Right lobe of liver (tissue), 6 donors: ENCODE results near the gene RIT1. TPM values are rescaled to one million over a fixed set of nuclear protein-coding genes. Genes with fewer than 3 reads are reported as not detected.

ENCODE experiments used
- ATAC-seq, 4 donors: fragments of 200-7000 bp; cut with Tn5 transposase; one replicate each; pipeline ENCODE4 v1.9.1; 2020; ENCODE audit warnings: mild to moderate bottlenecking in 4 of 4, moderate library complexity in 4 of 4
- DNase-seq, 3 donors: peaks; one replicate each; pipeline ENCODE4 v3.0.0-alpha.2; 2020
- H3K27ac ChIP-seq, 3 donors: fragments of 200-600 bp; one replicate each; pipeline ENCODE4 v1.8.0; 2022
- H3K27me3 ChIP-seq, 2 donors: fragments of 200-600 bp; one replicate each; pipeline ENCODE4 v1.8.0; 2022
- H3K36me3 ChIP-seq, 4 donors: fragments of 200-600 bp; sonication (generic) in 1 of 4; one replicate each; pipeline versions ENCODE4 v1.5.1 to v1.8.0; 2017 to 2022; ENCODE audit warnings: control low read depth in 1 of 4
- H3K4me1 ChIP-seq, 4 donors: fragments of 200-600 bp; sonication (generic) in 1 of 4; one replicate each; pipeline versions ENCODE4 v1.5.1 to v1.8.0; 2017 to 2022; ENCODE audit warnings: control low read depth in 1 of 4
- H3K4me3 ChIP-seq, 3 donors: fragments of 200-600 bp; one replicate each; pipeline ENCODE4 v1.8.0; 2022
- H3K9me3 ChIP-seq, 4 donors: fragments of 200-600 bp; sonication (generic) in 1 of 4; one replicate each; pipeline versions ENCODE4 v1.5.1 to v1.8.0; 2017 to 2022; ENCODE audit warnings: control low read depth in 1 of 4
- POLR2A ChIP-seq: fragments of 450-650 bp; IDR thresholded peaks from one replicate; pipeline ENCODE4 v1.6.1; 2017; ENCODE audit warnings: antibody characterized with exemption, mild to moderate bottlenecking
- WGBS: methylation state at CpG from one replicate; pipeline ENCODE4 v1.1.6; 2018; ENCODE audit warnings: low coverage, low lambda C conversion rate; ENCODE audit not compliant: insufficient coverage; ENCODE audit errors: missing lambda C conversion rate; 5-methylcytosine and 5-hydroxymethylcytosine counted together
- intact Hi-C, 2 donors: fragments of 100-400 bp; cut with DNase I; formaldehyde crosslinking; loops; one replicate each; pipeline versions ENCODE4 v1.11.2 to v1.14.1; 2022
- total RNA-seq, 6 experiments: library from RNA; depleted of rRNA in 2 of 6; stranded (reverse); fragments of >200 nt in 2 of 6; fragmentation: NEBNext Ultra II Directional in 3 of 6; extraction: Animal tissue kit (Norgen Biotek cat#: 25700) in 3 of 6; gene quantifications; one replicate each; pipeline versions ENCODE4 v1.1.0 to v1.2.4, GENCODE V29; 2016 to 2023
- TF ChIP-seq, protein P1 (sequence below), 4 donors: fragments of 200-600 bp in 3 of 4; fragments of 450-650 bp in 1 of 4; IDR thresholded peaks; one replicate each; pipeline versions ENCODE4 v1.5.1 to v1.8.0; 2016 to 2022; ENCODE audit warnings: antibody characterized with exemption in 4 of 4, mild to moderate bottlenecking in 2 of 4
- donor health status: DM: no; HTN: yes; CAD: no.
- donor health status: DM: no; HTN: no; CAD: no.
- donor health status: DM: no; HTN: no; CAD: no.
- donor health status: DM: no; HTN: yes; CAD: no.
- donor health status: DM: no; HTN: yes; CAD: no.

The RIT1 gene
- total RNA-seq, 6 experiments from 2014 or later, result 4.9 to 28.3 (median 11.3) TPM

- Histone ChIP-seq H3K4me3 (no peak overlapping the region), H3K27me3 (no peaks in the 10 kb centered on the region), H3K4me1 (no peaks in the 10 kb centered on the region), H3K27ac (no peak overlapping the region), H3K9me3 (no peaks in the 10 kb centered on the region), H3K36me3 (no peaks in the 10 kb centered on the region)
- 76% methylated on average over 5 of the region's 5 CpGs for WGBS
- TF ChIP-seq, protein P1, sequence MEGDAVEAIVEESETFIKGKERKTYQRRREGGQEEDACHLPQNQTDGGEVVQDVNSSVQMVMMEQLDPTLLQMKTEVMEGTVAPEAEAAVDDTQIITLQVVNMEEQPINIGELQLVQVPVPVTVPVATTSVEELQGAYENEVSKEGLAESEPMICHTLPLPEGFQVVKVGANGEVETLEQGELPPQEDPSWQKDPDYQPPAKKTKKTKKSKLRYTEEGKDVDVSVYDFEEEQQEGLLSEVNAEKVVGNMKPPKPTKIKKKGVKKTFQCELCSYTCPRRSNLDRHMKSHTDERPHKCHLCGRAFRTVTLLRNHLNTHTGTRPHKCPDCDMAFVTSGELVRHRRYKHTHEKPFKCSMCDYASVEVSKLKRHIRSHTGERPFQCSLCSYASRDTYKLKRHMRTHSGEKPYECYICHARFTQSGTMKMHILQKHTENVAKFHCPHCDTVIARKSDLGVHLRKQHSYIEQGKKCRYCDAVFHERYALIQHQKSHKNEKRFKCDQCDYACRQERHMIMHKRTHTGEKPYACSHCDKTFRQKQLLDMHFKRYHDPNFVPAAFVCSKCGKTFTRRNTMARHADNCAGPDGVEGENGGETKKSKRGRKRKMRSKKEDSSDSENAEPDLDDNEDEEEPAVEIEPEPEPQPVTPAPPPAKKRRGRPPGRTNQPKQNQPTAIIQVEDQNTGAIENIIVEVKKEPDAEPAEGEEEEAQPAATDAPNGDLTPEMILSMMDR (IDR thresholded peaks at IDR 0.05), result no peak
- TF ChIP-seq POLR2A, result no peak
- intact Hi-C loops, result no loop called here
- DNase-seq (no peak), ATAC-seq (no peak)
Measured at GRCh38 chr1:155872527-155872926, 38.6 kb downstream of the RIT1 start.

DNA sequence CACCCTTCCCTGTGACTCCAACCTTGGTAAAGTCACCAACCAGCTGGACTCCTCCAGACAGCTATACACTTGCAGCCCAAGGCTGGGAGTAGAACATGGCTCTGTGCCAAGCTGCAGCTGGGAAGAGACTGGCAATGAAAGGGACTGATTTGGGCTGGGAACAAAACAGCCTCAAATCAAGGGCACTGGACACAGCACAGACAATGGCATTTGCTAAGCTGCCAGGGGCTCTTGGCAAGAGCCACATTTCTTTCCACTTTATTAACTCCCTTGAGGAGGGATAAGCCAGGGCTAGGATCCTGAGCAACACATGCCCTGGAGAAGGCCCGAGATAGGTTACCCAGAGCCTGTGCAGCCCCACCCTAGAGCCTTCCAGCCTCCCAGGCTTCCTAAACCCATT is 39.8 kb downstream of the RIT1 start:
- DNase-seq, result no peak

DNA sequence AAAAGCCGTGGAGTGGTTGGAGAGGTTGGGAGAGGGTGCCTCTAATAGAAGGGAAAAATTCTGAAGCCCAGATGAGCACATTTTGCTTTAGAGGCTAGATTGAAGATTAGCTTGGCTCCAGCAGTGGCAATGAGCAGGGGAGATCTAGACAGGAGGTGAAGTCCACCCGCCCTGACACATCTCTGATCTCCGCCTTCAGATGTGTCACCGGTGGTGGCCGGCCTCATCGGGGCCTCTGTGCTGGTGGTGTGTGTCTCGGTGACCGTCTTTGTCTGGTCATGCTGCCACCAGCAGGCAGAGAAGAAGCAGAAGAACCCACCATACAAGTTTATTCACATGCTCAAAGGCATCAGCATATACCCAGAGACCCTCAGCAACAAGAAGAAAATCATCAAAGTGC is 43.4 kb downstream of the RIT1 start:
- no peak for TF ChIP-seq POLR2A
- TF ChIP-seq, protein P1 (IDR thresholded peaks at IDR 0.05), result no peak
- ATAC-seq, result no peak
- no peak overlapping the region for H3K27ac ChIP-seq
- no peaks in the 10 kb centered on the region for H3K36me3 ChIP-seq
- no peaks in the 10 kb centered on the region for H3K9me3 ChIP-seq
- H3K4me1 ChIP-seq, result no peaks in the 10 kb centered on the region
- intact Hi-C loops, result no loop called here
- no peak for DNase-seq
- H3K4me3 ChIP-seq, result no peak overlapping the region
- no peaks in the 10 kb centered on the region for H3K27me3 ChIP-seq
- 79% methylated on average over 4 of the region's 8 CpGs for whole genome bisulfite sequencing

More for the DNA sequence above, 39.8 kb downstream of the RIT1 start:
- TF ChIP-seq, protein P1 (IDR thresholded peaks at IDR 0.05), result no peak
- no peak for TF ChIP-seq POLR2A
- Histone ChIP-seq H3K4me3 (no peak overlapping the region), H3K27ac (no peak overlapping the region), H3K9me3 (no peaks in the 10 kb centered on the region), H3K27me3 (no peaks in the 10 kb centered on the region), H3K4me1 (no peaks in the 10 kb centered on the region), H3K36me3 (no peaks in the 10 kb centered on the region)
- no peak for ATAC-seq
- 80% methylated on average over 1 of the region's 1 CpG for WGBS
- intact Hi-C loops, result no loop called here

- Histone ChIP-seq H3K4me3 (no peak overlapping the region), H3K9me3 (no peaks in the 10 kb centered on the region), H3K27me3 (no peaks in the 10 kb centered on the region), H3K4me1 (no peaks in the 10 kb centered on the region), H3K36me3 (no peaks in the 10 kb centered on the region), H3K27ac (no peak overlapping the region)
- intact Hi-C loops, result no loop called here
- DNase-seq (no peak), ATAC-seq (no peak)
- TF ChIP-seq, protein P1 (IDR thresholded peaks at IDR 0.05), result no peak
- TF ChIP-seq POLR2A, result no peak
Measured at GRCh38 chr1:155864393-155864792, 46.8 kb downstream of the RIT1 start.

GRCh38 chr1:155861896-155862295 is 49.3 kb downstream of the RIT1 start:
- 80% methylated on average over 2 of the region's 2 CpGs for WGBS
- ATAC-seq, result no peak
- Histone ChIP-seq H3K9me3 (no peaks in the 10 kb centered on the region), H3K4me3 (no peak overlapping the region), H3K36me3 (no peaks in the 10 kb centered on the region), H3K27ac (no peak overlapping the region), H3K4me1 (peaks cover 0 to 9% (median 4%) of the 10 kb centered on the region in 4 donors), H3K27me3 (no peaks in the 10 kb centered on the region)
- no peak for TF ChIP-seq POLR2A
- intact Hi-C loops, result no loop called here
- DNase-seq, result no peak
